WTC11 (cell line): Measurements from ENCODE around the gene GZMA. TPM values are rescaled to one million over a fixed set of nuclear protein-coding genes. Genes with fewer than 3 reads are reported as not detected.
"Not testable (repeated sequence)": the region's sequence is repeated elsewhere in the genome, so short reads cannot be mapped to it uniquely, and the experiment has no call there.

ENCODE experiments used
- ATAC-seq: fragments of 200-7000 bp; cut with Tn5 transposase; 2 replicates; pipeline ENCODE4 v1.10.0; 2021; ENCODE audit warnings: mild to moderate bottlenecking, moderate library complexity
- CTCF ChIA-PET: fragments of 300-600 bp; sonication (Branson Sonifier 250); formaldehyde crosslinking; loops from one replicate; lab custom pipeline; 2021; ENCODE audit warnings: antibody characterized with exemption; lab: Charles Lee
- POLR2A ChIA-PET: fragments of 350-600 bp; sonication (Branson Sonifier 250); formaldehyde crosslinking; loops from one replicate; lab custom pipeline; 2021; ENCODE audit warnings: antibody characterized with exemption; lab: Charles Lee
- DNase-seq: peaks from one replicate; pipeline ENCODE4 v3.0.0; 2021; ENCODE audit warnings: low spot score
- H3K27ac Mint-ChIP-seq: 2 replicates; pipeline ENCODE4 v1.8.0; 2021; ENCODE audit warnings: mixed read lengths
- H3K27me3 Mint-ChIP-seq: 2 replicates; pipeline ENCODE4 v1.8.0; 2021; ENCODE audit warnings: low read depth, mild to moderate bottlenecking, moderate library complexity, mixed read lengths
- H3K36me3 Mint-ChIP-seq: 2 replicates; pipeline ENCODE4 v1.8.0; 2021; ENCODE audit warnings: mixed read lengths
- H3K4me1 Mint-ChIP-seq: 2 replicates; pipeline ENCODE4 v1.8.0; 2022; ENCODE audit warnings: mixed read lengths
- H3K4me3 Mint-ChIP-seq: 2 replicates; pipeline ENCODE4 v1.8.0; 2021; ENCODE audit warnings: mild to moderate bottlenecking, moderate library complexity, mixed read lengths
- H3K9me3 Mint-ChIP-seq: 2 replicates; pipeline ENCODE4 v1.8.0; 2021; ENCODE audit warnings: mixed read lengths
- ATF1 ChIP-seq: sonication (generic); formaldehyde crosslinking; IDR thresholded peaks from 2 replicates; pipeline ENCODE4 v1.8.1; 2023; ENCODE audit warnings: mild to moderate bottlenecking, moderate library complexity, missing genetic modification reagents
- ATF2 ChIP-seq: sonication (generic); formaldehyde crosslinking; IDR thresholded peaks from 2 replicates; pipeline ENCODE4 v1.8.1; 2022; ENCODE audit warnings: low read depth, missing genetic modification reagents, borderline replicate concordance
- E2F4 ChIP-seq: sonication (generic); formaldehyde crosslinking; IDR thresholded peaks from 2 replicates; pipeline ENCODE4 v1.8.1; 2022; ENCODE audit warnings: low read depth, mild to moderate bottlenecking, moderate library complexity, missing genetic modification reagents, borderline replicate concordance
- ESRRA ChIP-seq: sonication (generic); formaldehyde crosslinking; IDR thresholded peaks from 2 replicates; pipeline ENCODE4 v1.8.1; 2022; ENCODE audit warnings: mild to moderate bottlenecking, missing genetic modification reagents, borderline replicate concordance
- FOXJ3 ChIP-seq: sonication (generic); formaldehyde crosslinking; IDR thresholded peaks from 2 replicates; pipeline ENCODE4 v1.9.0; 2021; ENCODE audit warnings: missing genetic modification reagents, mild to moderate bottlenecking, borderline replicate concordance
- HMGA2 ChIP-seq: fragments of 250-450 bp; sonication (Bioruptor Pico); IDR thresholded peaks from 2 replicates; pipeline ENCODE4 v1.4.0; 2021; ENCODE audit warnings: mild to moderate bottlenecking, moderate library complexity
- IRF2 ChIP-seq: sonication (generic); formaldehyde crosslinking; IDR thresholded peaks from 2 replicates; pipeline ENCODE4 v1.8.0; 2022; ENCODE audit warnings: low read depth, missing genetic modification reagents, borderline replicate concordance
- JAZF1 ChIP-seq: fragments of 250-450 bp; sonication (Bioruptor Pico); IDR thresholded peaks from 2 replicates; pipeline ENCODE4 v1.9.0; 2021; ENCODE audit warnings: moderate library complexity, mild to moderate bottlenecking, inconsistent platforms
- KAT7 ChIP-seq: sonication (generic); formaldehyde crosslinking; IDR thresholded peaks from 2 replicates; pipeline ENCODE4 v1.8.1; 2023; ENCODE audit warnings: missing genetic modification reagents, mild to moderate bottlenecking, borderline replicate concordance
- NFE2L1 ChIP-seq: sonication (generic); formaldehyde crosslinking; IDR thresholded peaks from 2 replicates; pipeline ENCODE4 v1.8.1; 2023; ENCODE audit warnings: missing genetic modification reagents
- NR2C2 ChIP-seq: sonication (generic); formaldehyde crosslinking; IDR thresholded peaks from 2 replicates; pipeline ENCODE4 v1.8.0; 2022; ENCODE audit warnings: mild to moderate bottlenecking, missing genetic modification reagents
- PREB ChIP-seq: sonication (generic); formaldehyde crosslinking; IDR thresholded peaks from 2 replicates; pipeline ENCODE4 v1.8.1; 2022; ENCODE audit warnings: mild to moderate bottlenecking, missing genetic modification reagents, moderate library complexity, borderline replicate concordance
- SMAD3 ChIP-seq: sonication (generic); formaldehyde crosslinking; IDR thresholded peaks from 2 replicates; pipeline ENCODE4 v1.8.0; 2022; ENCODE audit warnings: missing genetic modification reagents, mild to moderate bottlenecking, borderline replicate concordance
- SMAD4 ChIP-seq: sonication (generic); formaldehyde crosslinking; IDR thresholded peaks from 2 replicates; pipeline ENCODE4 v1.8.0; 2022; ENCODE audit warnings: mild to moderate bottlenecking, missing genetic modification reagents
- ZBTB21 ChIP-seq: sonication (generic); formaldehyde crosslinking; IDR thresholded peaks from 2 replicates; pipeline ENCODE4 v1.8.1; 2023; ENCODE audit warnings: mild to moderate bottlenecking, missing genetic modification reagents, borderline replicate concordance
- ZNF121 ChIP-seq: sonication (generic); formaldehyde crosslinking; IDR thresholded peaks from 2 replicates; pipeline ENCODE4 v1.8.0; 2023; ENCODE audit warnings: missing genetic modification reagents
- ZNF317 ChIP-seq: sonication (generic); formaldehyde crosslinking; IDR thresholded peaks from 2 replicates; pipeline ENCODE4 v1.8.1; 2023; ENCODE audit warnings: low read depth, mild to moderate bottlenecking, moderate library complexity, missing genetic modification reagents, borderline replicate concordance
- total RNA-seq: library from RNA; stranded (reverse); gene quantifications from 3 replicates; pipeline ENCODE4 v1.2.3, GENCODE V29; 2021
- TF ChIP-seq, protein P1 (sequence below): fragments of 250-450 bp; sonication (Bioruptor Pico); IDR thresholded peaks from 2 replicates; pipeline ENCODE4 v1.9.0; 2021; ENCODE audit warnings: moderate library complexity, mild to moderate bottlenecking, inconsistent platforms, borderline replicate concordance
- TF ChIP-seq, protein P2 (sequence below): fragments of 250-450 bp; sonication (Bioruptor Pico); IDR thresholded peaks from 2 replicates; pipeline ENCODE4 v1.9.0; 2021; ENCODE audit warnings: mild to moderate bottlenecking

GZMA gene
- total RNA-seq, 1 experiment from 2014 or later: not detected

- TF ChIP-seq ATF1 (no peak), ZNF121 (no peak), NFE2L1 (CRISPR knock-in tag) (no peak)
Measured at GRCh38 chr5:55104946-55105701, 2.7 kb downstream of the GZMA start (continued).

DNA sequence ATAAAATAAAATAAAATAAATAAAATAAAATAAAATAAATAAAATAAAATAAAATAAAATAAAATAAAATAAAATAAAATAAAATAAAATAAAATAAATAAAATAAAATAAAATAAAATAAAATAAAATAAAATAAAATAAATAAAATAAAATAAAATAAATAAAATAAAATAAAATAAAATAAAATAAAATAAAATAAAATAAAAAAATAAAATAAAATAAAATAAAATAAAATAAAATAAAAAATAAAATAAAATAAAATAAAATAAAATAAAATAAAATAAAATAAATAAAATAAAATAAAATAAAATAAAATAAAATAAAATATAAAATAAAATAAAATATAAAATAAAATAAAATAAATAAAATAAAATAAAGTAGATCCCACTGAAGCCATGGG lies 3.5 kb downstream of the GZMA start:
- peak; percentile 94; the same call in 1 of the 2 replicates for TF ChIP-seq HMGA2
- TF ChIP-seq, all 79 proteins: peak for 1; not testable (repeated sequence) for 78
- H3K9me3 Mint-ChIP-seq, H3K27ac Mint-ChIP-seq, DNase-seq, H3K27me3 Mint-ChIP-seq, ATAC-seq, POLR2A ChIA-PET, H3K36me3 Mint-ChIP-seq, H3K4me3 Mint-ChIP-seq, CTCF ChIA-PET: not testable (repeated sequence)
- peaks cover 14% of the 10 kb centered on the region for H3K4me1 Mint-ChIP-seq

DNA sequence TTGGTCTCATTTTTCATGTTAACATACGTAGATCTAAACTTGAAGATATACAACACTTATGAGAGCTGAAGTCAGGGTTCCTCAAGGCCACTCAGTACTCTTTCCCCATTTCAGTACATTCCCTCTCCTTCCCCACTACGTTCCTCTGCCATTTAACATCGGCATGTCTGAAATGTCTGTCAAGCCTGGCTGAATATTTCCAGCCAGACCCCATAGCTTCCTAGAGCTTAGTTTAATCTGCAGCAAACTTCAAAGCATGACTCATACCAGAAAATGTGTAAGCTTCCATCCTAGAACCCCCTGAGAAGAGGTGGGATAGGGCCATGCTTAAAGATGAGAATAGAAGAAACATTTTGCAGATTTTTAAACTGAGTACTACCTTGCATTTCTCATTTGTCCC lies 6.2 kb downstream of the GZMA start:
- Mint-ChIP-seq H3K9me3 (peaks cover 7% of the 10 kb centered on the region), H3K4me3 (no peak overlapping the region), H3K4me1 (peaks cover 14% of the 10 kb centered on the region), H3K27ac (no peak overlapping the region), H3K36me3 (no peaks in the 10 kb centered on the region), H3K27me3 (no peaks in the 10 kb centered on the region; the same call in 1 of the 2 replicates)
- CTCF ChIA-PET: no interaction called here
- POLR2A ChIA-PET: no interaction called here
- TF ChIP-seq E2F4 (CRISPR knock-in tag): no peak
- no peak for TF ChIP-seq ZNF317 (CRISPR knock-in tag)
- no peak for TF ChIP-seq SMAD4
- no peak for TF ChIP-seq ATF2 (CRISPR knock-in tag)
- TF ChIP-seq, protein P1, sequence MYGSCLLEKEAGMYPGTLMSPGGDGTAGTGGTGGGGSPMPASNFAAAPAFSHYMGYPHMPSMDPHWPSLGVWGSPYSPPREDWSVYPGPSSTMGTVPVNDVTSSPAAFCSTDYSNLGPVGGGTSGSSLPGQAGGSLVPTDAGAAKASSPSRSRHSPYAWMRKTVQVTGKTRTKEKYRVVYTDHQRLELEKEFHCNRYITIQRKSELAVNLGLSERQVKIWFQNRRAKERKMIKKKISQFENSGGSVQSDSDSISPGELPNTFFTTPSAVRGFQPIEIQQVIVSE (CRISPR knock-in tag): no peak
- TF ChIP-seq JAZF1 (CRISPR knock-in tag): no peak
- no peak for TF ChIP-seq PREB (CRISPR knock-in tag)
- no peak for TF ChIP-seq IRF2 (CRISPR knock-in tag)
- no peak for TF ChIP-seq FOXJ3 (CRISPR knock-in tag)
- TF ChIP-seq KAT7 (CRISPR knock-in tag): no peak
- no peak for TF ChIP-seq SMAD3 (CRISPR knock-in tag)
- TF ChIP-seq ESRRA (CRISPR knock-in tag): no peak
- no peak for TF ChIP-seq NR2C2 (CRISPR knock-in tag)
- TF ChIP-seq ZBTB21 (CRISPR knock-in tag): no peak
- TF ChIP-seq, protein P2, sequence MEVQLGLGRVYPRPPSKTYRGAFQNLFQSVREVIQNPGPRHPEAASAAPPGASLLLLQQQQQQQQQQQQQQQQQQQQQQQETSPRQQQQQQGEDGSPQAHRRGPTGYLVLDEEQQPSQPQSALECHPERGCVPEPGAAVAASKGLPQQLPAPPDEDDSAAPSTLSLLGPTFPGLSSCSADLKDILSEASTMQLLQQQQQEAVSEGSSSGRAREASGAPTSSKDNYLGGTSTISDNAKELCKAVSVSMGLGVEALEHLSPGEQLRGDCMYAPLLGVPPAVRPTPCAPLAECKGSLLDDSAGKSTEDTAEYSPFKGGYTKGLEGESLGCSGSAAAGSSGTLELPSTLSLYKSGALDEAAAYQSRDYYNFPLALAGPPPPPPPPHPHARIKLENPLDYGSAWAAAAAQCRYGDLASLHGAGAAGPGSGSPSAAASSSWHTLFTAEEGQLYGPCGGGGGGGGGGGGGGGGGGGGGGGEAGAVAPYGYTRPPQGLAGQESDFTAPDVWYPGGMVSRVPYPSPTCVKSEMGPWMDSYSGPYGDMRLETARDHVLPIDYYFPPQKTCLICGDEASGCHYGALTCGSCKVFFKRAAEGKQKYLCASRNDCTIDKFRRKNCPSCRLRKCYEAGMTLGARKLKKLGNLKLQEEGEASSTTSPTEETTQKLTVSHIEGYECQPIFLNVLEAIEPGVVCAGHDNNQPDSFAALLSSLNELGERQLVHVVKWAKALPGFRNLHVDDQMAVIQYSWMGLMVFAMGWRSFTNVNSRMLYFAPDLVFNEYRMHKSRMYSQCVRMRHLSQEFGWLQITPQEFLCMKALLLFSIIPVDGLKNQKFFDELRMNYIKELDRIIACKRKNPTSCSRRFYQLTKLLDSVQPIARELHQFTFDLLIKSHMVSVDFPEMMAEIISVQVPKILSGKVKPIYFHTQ (CRISPR knock-in tag): no peak
- TF ChIP-seq HMGA2: no peak
- DNase-seq (no peak), ATAC-seq (no peak)
